ENCODE measurements around the gene RAP1GDS1. TPM values are rescaled to one million over a fixed set of nuclear protein-coding genes. Genes with fewer than 3 reads are reported as not detected.

RAP1GDS1 gene
- total and polyA plus RNA-seq, 4 donors = 11.2 to 19.4 (median 16.0) TPM

DNA sequence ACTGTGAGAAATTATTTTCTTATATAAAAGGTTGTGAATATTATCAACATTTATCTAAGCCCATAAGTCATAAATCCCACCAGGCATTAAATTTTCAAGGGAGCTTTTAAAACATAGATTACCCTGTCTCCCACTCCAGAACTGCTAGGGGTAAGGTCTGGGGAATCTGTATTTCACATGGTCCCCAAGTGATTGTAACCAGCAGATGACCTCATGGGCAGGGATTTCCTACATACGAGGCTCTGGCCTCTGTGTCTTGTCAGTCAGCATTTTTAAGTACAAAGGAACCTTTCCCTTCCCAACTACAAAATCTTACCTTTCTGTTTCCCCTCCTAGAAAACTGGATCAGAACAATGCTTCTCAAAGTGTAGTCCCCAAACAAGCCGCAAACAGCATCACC is 208.6 kb downstream of the RAP1GDS1 start:
- no peak overlapping the region for H3K4me3 ChIP-seq (ENCODE audit: low read depth in 1 of 3, low read length in 3 of 3)
- no peaks in the 10 kb centered on the region for H3K9me3 ChIP-seq (ENCODE audit: control insufficient read depth in 4 of 4, low read length in 3 of 4)
- TF ChIP-seq RXRA (IDR thresholded peaks at IDR 0.05) (no peak), FOXA2 (IDR thresholded peaks at IDR 0.05) (no peak), NR2F2 (IDR thresholded peaks at IDR 0.05) (no peak), GABPA (IDR thresholded peaks at IDR 0.05 in 1 of 2, conservative IDR thresholded peaks at IDR 0.05 in 1 of 2) (no peak), RAD21 (IDR thresholded peaks at IDR 0.05) (no peak), HNF4G (IDR thresholded peaks at IDR 0.05) (no peak), HNF4A (conservative IDR thresholded peaks at IDR 0.05) (no peak), SP1 (IDR thresholded peaks at IDR 0.05) (no peak), EGR1 (IDR thresholded peaks at IDR 0.05; ENCODE audit: low read depth in 2 of 2) (no peak), TAF1 (conservative IDR thresholded peaks at IDR 0.05) (no peak), FOXA1 (IDR thresholded peaks at IDR 0.05) (no peak), JUND (IDR thresholded peaks at IDR 0.05) (no peak), YY1 (IDR thresholded peaks at IDR 0.05) (no peak)
- TF ChIP-seq, protein P1, sequence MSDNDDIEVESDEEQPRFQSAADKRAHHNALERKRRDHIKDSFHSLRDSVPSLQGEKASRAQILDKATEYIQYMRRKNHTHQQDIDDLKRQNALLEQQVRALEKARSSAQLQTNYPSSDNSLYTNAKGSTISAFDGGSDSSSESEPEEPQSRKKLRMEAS (IDR thresholded peaks at IDR 0.05) = no peak
- TF ChIP-seq, protein P2, sequence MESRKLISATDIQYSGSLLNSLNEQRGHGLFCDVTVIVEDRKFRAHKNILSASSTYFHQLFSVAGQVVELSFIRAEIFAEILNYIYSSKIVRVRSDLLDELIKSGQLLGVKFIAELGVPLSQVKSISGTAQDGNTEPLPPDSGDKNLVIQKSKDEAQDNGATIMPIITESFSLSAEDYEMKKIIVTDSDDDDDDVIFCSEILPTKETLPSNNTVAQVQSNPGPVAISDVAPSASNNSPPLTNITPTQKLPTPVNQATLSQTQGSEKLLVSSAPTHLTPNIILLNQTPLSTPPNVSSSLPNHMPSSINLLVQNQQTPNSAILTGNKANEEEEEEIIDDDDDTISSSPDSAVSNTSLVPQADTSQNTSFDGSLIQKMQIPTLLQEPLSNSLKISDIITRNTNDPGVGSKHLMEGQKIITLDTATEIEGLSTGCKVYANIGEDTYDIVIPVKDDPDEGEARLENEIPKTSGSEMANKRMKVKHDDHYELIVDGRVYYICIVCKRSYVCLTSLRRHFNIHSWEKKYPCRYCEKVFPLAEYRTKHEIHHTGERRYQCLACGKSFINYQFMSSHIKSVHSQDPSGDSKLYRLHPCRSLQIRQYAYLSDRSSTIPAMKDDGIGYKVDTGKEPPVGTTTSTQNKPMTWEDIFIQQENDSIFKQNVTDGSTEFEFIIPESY (IDR thresholded peaks at IDR 0.05) = no peak
- TF ChIP-seq, protein P3, sequence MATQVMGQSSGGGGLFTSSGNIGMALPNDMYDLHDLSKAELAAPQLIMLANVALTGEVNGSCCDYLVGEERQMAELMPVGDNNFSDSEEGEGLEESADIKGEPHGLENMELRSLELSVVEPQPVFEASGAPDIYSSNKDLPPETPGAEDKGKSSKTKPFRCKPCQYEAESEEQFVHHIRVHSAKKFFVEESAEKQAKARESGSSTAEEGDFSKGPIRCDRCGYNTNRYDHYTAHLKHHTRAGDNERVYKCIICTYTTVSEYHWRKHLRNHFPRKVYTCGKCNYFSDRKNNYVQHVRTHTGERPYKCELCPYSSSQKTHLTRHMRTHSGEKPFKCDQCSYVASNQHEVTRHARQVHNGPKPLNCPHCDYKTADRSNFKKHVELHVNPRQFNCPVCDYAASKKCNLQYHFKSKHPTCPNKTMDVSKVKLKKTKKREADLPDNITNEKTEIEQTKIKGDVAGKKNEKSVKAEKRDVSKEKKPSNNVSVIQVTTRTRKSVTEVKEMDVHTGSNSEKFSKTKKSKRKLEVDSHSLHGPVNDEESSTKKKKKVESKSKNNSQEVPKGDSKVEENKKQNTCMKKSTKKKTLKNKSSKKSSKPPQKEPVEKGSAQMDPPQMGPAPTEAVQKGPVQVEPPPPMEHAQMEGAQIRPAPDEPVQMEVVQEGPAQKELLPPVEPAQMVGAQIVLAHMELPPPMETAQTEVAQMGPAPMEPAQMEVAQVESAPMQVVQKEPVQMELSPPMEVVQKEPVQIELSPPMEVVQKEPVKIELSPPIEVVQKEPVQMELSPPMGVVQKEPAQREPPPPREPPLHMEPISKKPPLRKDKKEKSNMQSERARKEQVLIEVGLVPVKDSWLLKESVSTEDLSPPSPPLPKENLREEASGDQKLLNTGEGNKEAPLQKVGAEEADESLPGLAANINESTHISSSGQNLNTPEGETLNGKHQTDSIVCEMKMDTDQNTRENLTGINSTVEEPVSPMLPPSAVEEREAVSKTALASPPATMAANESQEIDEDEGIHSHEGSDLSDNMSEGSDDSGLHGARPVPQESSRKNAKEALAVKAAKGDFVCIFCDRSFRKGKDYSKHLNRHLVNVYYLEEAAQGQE (IDR thresholded peaks at IDR 0.05) = no peak
- TF ChIP-seq, protein P4, sequence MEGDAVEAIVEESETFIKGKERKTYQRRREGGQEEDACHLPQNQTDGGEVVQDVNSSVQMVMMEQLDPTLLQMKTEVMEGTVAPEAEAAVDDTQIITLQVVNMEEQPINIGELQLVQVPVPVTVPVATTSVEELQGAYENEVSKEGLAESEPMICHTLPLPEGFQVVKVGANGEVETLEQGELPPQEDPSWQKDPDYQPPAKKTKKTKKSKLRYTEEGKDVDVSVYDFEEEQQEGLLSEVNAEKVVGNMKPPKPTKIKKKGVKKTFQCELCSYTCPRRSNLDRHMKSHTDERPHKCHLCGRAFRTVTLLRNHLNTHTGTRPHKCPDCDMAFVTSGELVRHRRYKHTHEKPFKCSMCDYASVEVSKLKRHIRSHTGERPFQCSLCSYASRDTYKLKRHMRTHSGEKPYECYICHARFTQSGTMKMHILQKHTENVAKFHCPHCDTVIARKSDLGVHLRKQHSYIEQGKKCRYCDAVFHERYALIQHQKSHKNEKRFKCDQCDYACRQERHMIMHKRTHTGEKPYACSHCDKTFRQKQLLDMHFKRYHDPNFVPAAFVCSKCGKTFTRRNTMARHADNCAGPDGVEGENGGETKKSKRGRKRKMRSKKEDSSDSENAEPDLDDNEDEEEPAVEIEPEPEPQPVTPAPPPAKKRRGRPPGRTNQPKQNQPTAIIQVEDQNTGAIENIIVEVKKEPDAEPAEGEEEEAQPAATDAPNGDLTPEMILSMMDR (IDR thresholded peaks at IDR 0.05; ENCODE audit: low read depth, low read length, missing input control) = no peak
- TF ChIP-seq, protein P5, sequence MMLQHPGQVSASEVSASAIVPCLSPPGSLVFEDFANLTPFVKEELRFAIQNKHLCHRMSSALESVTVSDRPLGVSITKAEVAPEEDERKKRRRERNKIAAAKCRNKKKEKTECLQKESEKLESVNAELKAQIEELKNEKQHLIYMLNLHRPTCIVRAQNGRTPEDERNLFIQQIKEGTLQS (IDR thresholded peaks at IDR 0.05) = no peak
- H3K4me1 ChIP-seq (ENCODE audit: control insufficient read depth in 4 of 4, insufficient read depth in 4 of 4, low read length in 3 of 4) = peaks cover 0 to 6% (median 1%) of the 10 kb centered on the region in 4 donors
- no peak for DNase-seq (ENCODE audit: low spot score)
- H3K27ac ChIP-seq (ENCODE audit: low read depth in 1 of 2, low read length in 2 of 2) = no peak overlapping the region
- no peak overlapping the region for H3K9ac ChIP-seq (ENCODE audit: low read depth in 1 of 2, low read length in 2 of 2)
- 82% methylated on average over 2 of the region's 2 CpGs for WGBS
- no peaks in the 10 kb centered on the region for H3K36me3 ChIP-seq (ENCODE audit: control insufficient read depth in 4 of 4, insufficient read depth in 3 of 4, low read depth in 1 of 4, low read length in 3 of 4)
- H3K27me3 ChIP-seq (ENCODE audit: control insufficient read depth in 4 of 4, insufficient read depth in 4 of 4, low read length in 3 of 4) = no peaks in the 10 kb centered on the region
